Measurements from ENCODE around the gene COL9A3. TPM values are rescaled to one million over a fixed set of nuclear protein-coding genes. Genes with fewer than 3 reads are reported as not detected.

COL9A3 gene
- total and polyA plus RNA-seq, 2 of the 8 experiments (the other 6 are each of a cell fraction or from before 2014, with no cell fraction given): 21.7 to 80.1 TPM

DNA sequence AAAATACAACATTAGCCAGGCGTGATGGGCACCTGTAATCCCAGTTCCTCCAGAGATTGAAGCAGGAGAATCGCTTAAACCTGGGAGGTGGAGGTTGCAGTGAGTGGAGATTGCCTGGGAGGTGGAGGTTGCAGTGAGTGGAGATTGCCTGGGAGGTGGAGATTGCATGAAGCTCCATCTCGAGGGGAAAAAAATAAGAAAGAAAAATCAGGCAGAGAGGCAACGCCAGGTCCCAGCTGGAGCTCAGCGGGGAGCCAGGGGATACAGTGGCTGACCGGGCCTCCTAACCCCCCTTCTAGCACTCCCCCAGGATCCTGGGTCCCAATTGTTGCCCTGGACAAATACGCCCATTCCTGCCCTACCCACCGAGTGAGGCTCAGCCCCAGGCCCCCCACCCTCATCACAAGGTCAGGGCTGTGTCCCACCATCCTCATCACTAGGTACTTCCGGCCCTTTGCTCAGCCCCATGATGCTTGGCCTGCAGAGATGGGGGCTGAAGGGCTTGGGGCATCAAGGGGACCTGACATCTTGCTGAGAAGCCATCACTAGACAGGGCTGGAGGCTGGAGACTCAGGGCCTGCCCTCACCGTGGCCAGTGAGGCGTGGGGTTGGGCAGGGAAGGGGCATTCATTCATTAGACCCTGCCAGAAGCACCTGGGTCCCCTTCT lies 10.3 kb upstream of the COL9A3 start:
- H3K4ac ChIP-seq (replicated peaks; ENCODE audit: insufficient read length, low read depth, low read length): no peak overlapping the region
- H2AK5ac ChIP-seq (ENCODE audit: low read depth, low read length): no peak overlapping the region
- H4K20me1 ChIP-seq (replicated peaks in 1 of 2; ENCODE audit: control insufficient read depth in 1 of 2, insufficient read depth in 2 of 2, low read length in 2 of 2): peaks cover 6 to 21% of the 10 kb centered on the region in 2 experiments
- peak overlapping the region; percentile 78 to 84; a peak in 2 of 4 replicates for H3K4me2 ChIP-seq (ENCODE audit: insufficient read depth in 1 of 2, low read depth in 2 of 2, low read length in 2 of 2)
- no peak for FAIRE-seq
- H3K36me3 ChIP-seq (ENCODE audit: control insufficient read depth in 2 of 4, insufficient read depth in 4 of 4, low read length in 3 of 4): peaks cover 0 to 14% (median 1%) of the 10 kb centered on the region in 4 experiments; a peak in 4 of 8 replicates
- H3K79me2 ChIP-seq (ENCODE audit: control insufficient read depth in 1 of 2, insufficient read depth in 2 of 2, low read length in 2 of 2): no peaks in the 10 kb centered on the region
- H4K91ac ChIP-seq (replicated peaks; ENCODE audit: insufficient read length, low read length): no peak overlapping the region
- no peak overlapping the region for H3K27ac ChIP-seq (ENCODE audit: low read depth, low read length)
- 73% methylated on average over 11 of the region's 11 CpGs; no CpG with 5 or more reads in 1 of the 2 experiments for WGBS, 2 experiments (ENCODE audit: extremely low coverage in 1 of 2, insufficient coverage in 1 of 2, insufficient read length in 1 of 2, insufficient replicate concordance in 2 of 2, low coverage in 1 of 2, low lambda C conversion rate in 2 of 2, missing lambda C conversion rate in 1 of 2)
- H3K4me3 ChIP-seq (ENCODE audit: extremely low read depth in 1 of 4, insufficient read depth in 2 of 4, low read depth in 3 of 4, low read length in 4 of 4): no peak overlapping the region
- no peaks in the 10 kb centered on the region for H3K9me3 ChIP-seq (ENCODE audit: insufficient read depth in 2 of 2, low read depth in 1 of 2, low read length in 1 of 2)
- H3K14ac ChIP-seq (ENCODE audit: insufficient read length): no peak overlapping the region
- H3K79me1 ChIP-seq (ENCODE audit: low read depth, low read length): peaks cover 6% of the 10 kb centered on the region; the same call in 1 of the 2 replicates
- no peak overlapping the region for H4K5ac ChIP-seq (ENCODE audit: insufficient read length, low read depth, low read length)
- H2BK20ac ChIP-seq (ENCODE audit: low read length): no peak overlapping the region
- no peak overlapping the region for H2BK120ac ChIP-seq (replicated peaks; ENCODE audit: low read depth, low read length)
- no peak overlapping the region for H2BK5ac ChIP-seq (ENCODE audit: low read depth, low read length)
- peaks cover 0 to 8% (median 4%) of the 10 kb centered on the region in 4 experiments; a peak in 4 of 7 replicates for H3K27me3 ChIP-seq (replicated peaks in 1 of 4; ENCODE audit: control insufficient read depth in 3 of 4, extremely low read depth in 1 of 4, insufficient read depth in 3 of 4, low read length in 3 of 4)
- H2BK15ac ChIP-seq (ENCODE audit: low read length): no peak overlapping the region
- H3K23me2 ChIP-seq (ENCODE audit: low read depth, low read length): peaks cover 8% of the 10 kb centered on the region; the same call in 1 of the 2 replicates
- CTCF ChIA-PET (ENCODE audit: partially characterized antibody): interaction anchor here (0.9 to 4.0 kb wide), 7 partner anchors 10 to 132 kb away, joined by 3 to 37 read pairs (median 6); partner anchors contain the start of genes COL9A3 and MRGBP
- H3K56ac ChIP-seq (replicated peaks; ENCODE audit: insufficient read length, low read depth, low read length): no peak overlapping the region
- peak overlapping the region; percentile 25; the same call in 1 of the 2 replicates for H4K8ac ChIP-seq (ENCODE audit: extremely low read depth, insufficient read depth, low read length)
- H3K9ac ChIP-seq (replicated peaks in 1 of 4; ENCODE audit: extremely low read depth in 1 of 4, low read depth in 3 of 4, low read length in 3 of 4): no peak overlapping the region
- no peak for TF ChIP-seq CBX5 (IDR thresholded peaks at IDR 0.05; ENCODE audit: low read depth, low read length)
- no peak for TF ChIP-seq SAP30 (IDR thresholded peaks at IDR 0.05; ENCODE audit: insufficient read depth, insufficient replicate concordance, low read length)
- TF ChIP-seq PHF8 (conservative IDR thresholded peaks at IDR 0.05; ENCODE audit: low read depth, low read length): no peak
- TF ChIP-seq, protein P1, sequence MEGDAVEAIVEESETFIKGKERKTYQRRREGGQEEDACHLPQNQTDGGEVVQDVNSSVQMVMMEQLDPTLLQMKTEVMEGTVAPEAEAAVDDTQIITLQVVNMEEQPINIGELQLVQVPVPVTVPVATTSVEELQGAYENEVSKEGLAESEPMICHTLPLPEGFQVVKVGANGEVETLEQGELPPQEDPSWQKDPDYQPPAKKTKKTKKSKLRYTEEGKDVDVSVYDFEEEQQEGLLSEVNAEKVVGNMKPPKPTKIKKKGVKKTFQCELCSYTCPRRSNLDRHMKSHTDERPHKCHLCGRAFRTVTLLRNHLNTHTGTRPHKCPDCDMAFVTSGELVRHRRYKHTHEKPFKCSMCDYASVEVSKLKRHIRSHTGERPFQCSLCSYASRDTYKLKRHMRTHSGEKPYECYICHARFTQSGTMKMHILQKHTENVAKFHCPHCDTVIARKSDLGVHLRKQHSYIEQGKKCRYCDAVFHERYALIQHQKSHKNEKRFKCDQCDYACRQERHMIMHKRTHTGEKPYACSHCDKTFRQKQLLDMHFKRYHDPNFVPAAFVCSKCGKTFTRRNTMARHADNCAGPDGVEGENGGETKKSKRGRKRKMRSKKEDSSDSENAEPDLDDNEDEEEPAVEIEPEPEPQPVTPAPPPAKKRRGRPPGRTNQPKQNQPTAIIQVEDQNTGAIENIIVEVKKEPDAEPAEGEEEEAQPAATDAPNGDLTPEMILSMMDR (IDR thresholded peaks at IDR 0.05; ENCODE audit: control extremely low read depth in 1 of 3, insufficient read depth in 1 of 3, low read depth in 1 of 3, low read length in 3 of 3): no peak
- no peak for TF ChIP-seq CEBPB (IDR thresholded peaks at IDR 0.05; ENCODE audit: low read depth, low read length)
- TF ChIP-seq EGR1 (IDR thresholded peaks at IDR 0.05; ENCODE audit: borderline replicate concordance, low read depth, low read length): no peak
- TF ChIP-seq CHD2 (IDR thresholded peaks at IDR 0.05; ENCODE audit: low read length): no peak
- peaks cover 0 to 12% (median 8%) of the 10 kb centered on the region in 4 experiments; a peak in 6 of 7 replicates for H3K4me1 ChIP-seq (replicated peaks in 1 of 4; ENCODE audit: control insufficient read depth in 3 of 4, insufficient read depth in 4 of 4, low read length in 3 of 4)
- H2BK12ac ChIP-seq (ENCODE audit: low read depth, low read length): no peak overlapping the region
- H3K18ac ChIP-seq (ENCODE audit: extremely low read depth, low read length): no peak overlapping the region
- H2AFZ ChIP-seq (ENCODE audit: low read length): no peak overlapping the region
- DNase-seq (ENCODE audit: low read depth in 1 of 2, low spot score in 2 of 2): no peak
- H3K23ac ChIP-seq (ENCODE audit: insufficient read length): no peak overlapping the region
- POLR2A ChIA-PET (ENCODE audit: partially characterized antibody): interaction anchor here (2.0 kb wide), 1 partner anchor 9 kb away, joined by 14 read pairs; no protein-coding TSS in a partner anchor

Measured in H1 (cell line).